Endothelial cell (in vitro differentiated cells): ENCODE measurements around the gene CNKSR3. TPM values are rescaled to one million over a fixed set of nuclear protein-coding genes. Genes with fewer than 3 reads are reported as not detected.

Experiments
- DNase-seq: peaks from one replicate; pipeline ENCODE4 v3.0.0; 2021; ENCODE audit warnings: low spot score
- H3K27ac Mint-ChIP-seq: one replicate; pipeline ENCODE4 v1.8.0; 2021; ENCODE audit warnings: mixed read lengths, inconsistent platforms; ENCODE audit not compliant: unreplicated experiment
- H3K27me3 Mint-ChIP-seq: one replicate; pipeline ENCODE4 v1.8.0; 2021; ENCODE audit warnings: mild to moderate bottlenecking, moderate library complexity, mixed read lengths, inconsistent platforms; ENCODE audit not compliant: unreplicated experiment
- H3K36me3 Mint-ChIP-seq: one replicate; pipeline ENCODE4 v1.8.0; 2021; ENCODE audit warnings: mild to moderate bottlenecking, low read depth, mixed read lengths, inconsistent platforms; ENCODE audit not compliant: unreplicated experiment
- H3K4me1 Mint-ChIP-seq: one replicate; pipeline ENCODE4 v1.8.0; 2021; ENCODE audit warnings: mild to moderate bottlenecking, mixed read lengths, inconsistent platforms; ENCODE audit not compliant: unreplicated experiment
- H3K4me3 Mint-ChIP-seq: one replicate; pipeline ENCODE4 v1.8.0; 2021; ENCODE audit warnings: mild to moderate bottlenecking, mixed read lengths, inconsistent platforms; ENCODE audit not compliant: unreplicated experiment
- H3K9me3 Mint-ChIP-seq: one replicate; pipeline ENCODE4 v1.8.0; 2021; ENCODE audit warnings: mixed read lengths, inconsistent platforms; ENCODE audit not compliant: unreplicated experiment
- CTCF ChIP-seq: fragments of 200-600 bp; sonication (generic); IDR thresholded peaks from one replicate; pipeline ENCODE4 v1.5.0; 2021; ENCODE audit warnings: antibody characterized with exemption; ENCODE audit not compliant: unreplicated experiment
- total RNA-seq: library from RNA; stranded (reverse); fragmentation: NEBNext Ultra II Directional; extraction: Animal tissue kit (Norgen Biotek cat#: 25700); gene quantifications from one replicate; pipeline ENCODE4 v1.2.1, GENCODE V29; 2021; ENCODE audit not compliant: unreplicated experiment

Gene CNKSR3
- total RNA-seq, 1 donor from 2014 or later = 9.7 TPM

- no peak for TF ChIP-seq CTCF
- H3K36me3 Mint-ChIP-seq = peaks cover 7% of the 10 kb centered on the region
- peaks cover 35% of the 10 kb centered on the region for H3K4me1 Mint-ChIP-seq
- no peaks in the 10 kb centered on the region for H3K9me3 Mint-ChIP-seq
- H3K27me3 Mint-ChIP-seq = peaks cover 7% of the 10 kb centered on the region
- no peak overlapping the region for H3K4me3 Mint-ChIP-seq
- no peak overlapping the region for H3K27ac Mint-ChIP-seq
- no peak for DNase-seq
Measured at GRCh38 chr6:154478021-154478700, 32.3 kb downstream of the CNKSR3 start.

GRCh38 chr6:154476494-154476893, 34.0 kb downstream of the CNKSR3 start:
- Mint-ChIP-seq H3K4me1 (peaks cover 21% of the 10 kb centered on the region), H3K9me3 (no peaks in the 10 kb centered on the region), H3K4me3 (no peak overlapping the region), H3K36me3 (peaks cover 7% of the 10 kb centered on the region), H3K27me3 (peaks cover 4% of the 10 kb centered on the region), H3K27ac (no peak overlapping the region)
- no peak for TF ChIP-seq CTCF
- no peak for DNase-seq

- TF ChIP-seq CTCF = no peak
- DNase-seq = no peak
- Mint-ChIP-seq H3K4me1 (peaks cover 14% of the 10 kb centered on the region), H3K4me3 (no peak overlapping the region), H3K36me3 (peaks cover 7% of the 10 kb centered on the region), H3K27ac (no peak overlapping the region), H3K27me3 (peaks cover 4% of the 10 kb centered on the region), H3K9me3 (no peaks in the 10 kb centered on the region)
Measured at GRCh38 chr6:154474648-154475428, 35.6 kb downstream of the CNKSR3 start.

- Mint-ChIP-seq H3K9me3 (no peaks in the 10 kb centered on the region), H3K36me3 (peaks cover 2% of the 10 kb centered on the region), H3K4me3 (no peak overlapping the region), H3K4me1 (peaks cover 5% of the 10 kb centered on the region), H3K27me3 (peaks cover 4% of the 10 kb centered on the region), H3K27ac (no peak overlapping the region)
- TF ChIP-seq CTCF = no peak
- DNase-seq = no peak
Measured at GRCh38 chr6:154473324-154473723, 37.2 kb downstream of the CNKSR3 start.
